ENCODE results near the gene STK32C.

- TF ChIP-seq CTCF (IDR thresholded peaks at IDR 0.05 in 4 of 5, conservative IDR thresholded peaks at IDR 0.05 in 1 of 5) (no peak), POLR2A (IDR thresholded peaks at IDR 0.05) (no peak)
Observed at GRCh38 chr10:132173185-132173584, 134.6 kb downstream of the STK32C start.

Data from gastrocnemius medialis (tissue), 4 donors.